Smooth muscle cell of trachea (primary cell): ENCODE measurements around the gene ARL4D. TPM values are rescaled to one million over a fixed set of nuclear protein-coding genes. Genes with fewer than 3 reads are reported as not detected.

Experiments
- total RNA-seq: library from RNA; depleted of rRNA; stranded (reverse); fragments of >200 nt; gene quantifications from 2 replicates; pipeline ENCODE4 v1.2.1, GENCODE V29; 2014

The ARL4D gene, protein sequence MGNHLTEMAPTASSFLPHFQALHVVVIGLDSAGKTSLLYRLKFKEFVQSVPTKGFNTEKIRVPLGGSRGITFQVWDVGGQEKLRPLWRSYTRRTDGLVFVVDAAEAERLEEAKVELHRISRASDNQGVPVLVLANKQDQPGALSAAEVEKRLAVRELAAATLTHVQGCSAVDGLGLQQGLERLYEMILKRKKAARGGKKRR
- 19.6 and 27.0 TPM in 2 replicates for total RNA-seq

DNA sequence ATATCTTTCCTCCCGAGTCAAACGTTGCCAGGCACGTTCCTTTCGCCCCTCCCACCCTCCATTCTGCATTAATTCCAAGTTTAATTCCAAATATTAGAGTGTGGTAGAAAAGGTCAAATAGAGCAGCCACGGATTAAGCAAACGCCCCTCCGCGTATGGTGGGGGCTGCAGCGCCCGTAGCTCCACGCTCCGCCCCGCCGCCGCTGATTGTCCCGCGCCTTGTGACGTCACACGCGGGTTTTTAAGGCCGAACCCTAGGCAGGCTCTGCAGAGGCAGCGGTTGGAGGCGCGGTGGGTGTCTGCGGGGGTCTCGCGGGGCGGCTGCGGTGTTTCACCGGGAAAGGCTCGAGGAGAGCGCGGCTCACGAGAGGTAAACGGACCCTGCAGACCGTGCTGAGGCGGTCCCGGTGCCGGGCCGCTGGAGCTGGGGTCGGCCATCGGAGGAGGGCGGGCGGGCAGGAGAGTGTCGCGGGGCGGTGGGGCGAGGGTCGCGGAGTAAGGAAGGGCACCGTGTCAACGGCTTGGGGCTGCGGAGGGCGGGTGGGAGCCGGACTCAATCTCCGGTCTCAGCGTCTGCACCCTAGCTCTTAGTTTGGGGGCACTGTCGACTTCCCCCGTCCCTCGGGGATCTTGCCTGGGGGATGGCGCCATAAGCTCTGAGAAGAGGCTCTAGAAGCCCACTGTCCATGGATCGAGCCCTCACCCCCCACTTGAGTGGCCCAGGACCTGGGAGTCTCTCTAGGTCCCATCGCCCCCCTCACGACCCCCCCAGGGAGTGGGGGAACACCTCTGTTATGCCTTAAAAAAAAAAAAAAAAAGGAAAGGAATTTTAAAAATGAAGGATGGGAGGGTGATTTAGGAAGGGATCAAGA lies at the start of gene ARL4D:
ARL4D (plus strand) TSS at position 270 of the 872 bp plus-strand sequence. CDS start 740 bp downstream, outside the sequence.

Other genes with a start within 250 kb of the ARL4D start
- gene NBR1, start 227.8 kb upstream of the ARL4D start, total RNA-seq = 113 and 123 TPM in 2 replicates
- gene TMEM106A, start 187.1 kb upstream of the ARL4D start, total RNA-seq = 4.6 and 5.4 TPM in 2 replicates
- gene CCDC200, start 170.4 kb upstream of the ARL4D start, total RNA-seq = not detected in 2 replicates
- not detected in 2 replicates for gene RNU2-1, start 165.0 kb upstream of the ARL4D start, total RNA-seq
- 40.5 and 47.6 TPM in 2 replicates for gene DHX8, start 85.0 kb downstream of the ARL4D start, total RNA-seq
- 1.2 and 1.5 TPM in 2 replicates for gene ETV4, start 147.3 kb downstream of the ARL4D start, total RNA-seq